Measurements from ENCODE around the gene PPP1R13B.

Gene PPP1R13B

GRCh38 chr14:103881268-103882201, 34.2 kb upstream of the PPP1R13B start:
- DNase-seq: no peak

GRCh38 chr14:103880348-103881267, 33.2 kb upstream of the PPP1R13B start:
- no peak for DNase-seq

GRCh38 chr14:103879570-103880347, 32.4 kb upstream of the PPP1R13B start:
- no peak for DNase-seq

GRCh38 chr14:103879118-103879569, 31.8 kb upstream of the PPP1R13B start:
- no peak for DNase-seq

- DNase-seq: no peak
Measured at GRCh38 chr14:103878180-103878579, 30.8 kb upstream of the PPP1R13B start.

- DNase-seq: no peak
Measured at GRCh38 chr14:103875010-103875409, 27.6 kb upstream of the PPP1R13B start.

GRCh38 chr14:103872481-103873113, 25.2 kb upstream of the PPP1R13B start:
- no peak for DNase-seq

- DNase-seq: peak; percentile 54
Measured at GRCh38 chr14:103871596-103872480, 24.5 kb upstream of the PPP1R13B start.

GRCh38 chr14:103870891-103871595, 23.7 kb upstream of the PPP1R13B start:
- DNase-seq: no peak

GRCh38 chr14:103870144-103870876, 22.9 kb upstream of the PPP1R13B start:
- no peak for DNase-seq

GRCh38 chr14:103869406-103870143, 22.2 kb upstream of the PPP1R13B start:
- DNase-seq: no peak

GRCh38 chr14:103868242-103868897, 21.0 kb upstream of the PPP1R13B start:
- DNase-seq: no peak

- DNase-seq: no peak
Measured at GRCh38 chr14:103867523-103867953, 20.2 kb upstream of the PPP1R13B start.

- DNase-seq: no peak
Measured at GRCh38 chr14:103867020-103867419, 19.6 kb upstream of the PPP1R13B start.

GRCh38 chr14:103863245-103863644, 15.9 kb upstream of the PPP1R13B start:
- DNase-seq: no peak

GRCh38 chr14:103862393-103862782, 15.0 kb upstream of the PPP1R13B start:
- DNase-seq: no peak

- DNase-seq: no peak
Measured at GRCh38 chr14:103861413-103862392, 14.3 kb upstream of the PPP1R13B start.

All from activated gamma-delta T cell (primary cell).